IMR-90 (cell line): Measurements from ENCODE around the gene NELL1. TPM values are rescaled to one million over a fixed set of nuclear protein-coding genes. Genes with fewer than 3 reads are reported as not detected.

ENCODE experiments used
- ATAC-seq: fragments of 200-7000 bp; cut with Tn5 transposase; 2 replicates; pipeline ENCODE4 v1.9.1; 2020; ENCODE audit warnings: low read depth, mild to moderate bottlenecking, moderate library complexity
- BruUV-seq: library from RNA; stranded (reverse); fragments of 400-500 nt; replicated peaks from 2 replicates; lab custom pipeline; 2021; lab: Mats Ljungman, UMichigan
- CTCF ChIA-PET: fragments of 300-600 bp; formaldehyde crosslinking; extraction: SDS; loops from one replicate; lab custom pipeline; 2021; ENCODE audit warnings: antibody characterized with exemption; lab: Yijun Ruan, JAX
- POLR2A ChIA-PET: fragments of 300-600 bp; sonication (Branson Sonifier 250); formaldehyde crosslinking; loops from one replicate; lab custom pipeline; 2022; ENCODE audit warnings: antibody characterized with exemption; ENCODE audit not compliant: unreplicated experiment; lab: Charles Lee
- DNase-seq: peaks from one replicate; pipeline ENCODE4 v3.0.0; 2013
- H2AFZ ChIP-seq: replicated peaks from 2 replicates; pipeline ENCODE3; 2013; ENCODE audit warnings: low read length, mild to moderate bottlenecking; ENCODE audit not compliant: poor library complexity
- H2AK5ac ChIP-seq: 2 replicates; pipeline ENCODE4 v1.6.1; 2013; ENCODE audit warnings: low read depth, low read length, inconsistent platforms
- H2AK9ac ChIP-seq: replicated peaks from 2 replicates; pipeline ENCODE3; 2013; ENCODE audit warnings: mild to moderate bottlenecking, low read depth, low read length, moderate library complexity; ENCODE audit not compliant: poor library complexity
- H2BK120ac ChIP-seq: 2 replicates; pipeline ENCODE4 v1.6.1; 2013; ENCODE audit warnings: low read depth, low read length, inconsistent platforms
- H2BK15ac ChIP-seq: 3 replicates; pipeline ENCODE4 v1.6.1; 2013; ENCODE audit warnings: low read depth, low read length, inconsistent platforms
- H2BK20ac ChIP-seq: 2 replicates; pipeline ENCODE4 v1.6.1; 2013; ENCODE audit warnings: low read depth, mild to moderate bottlenecking, inconsistent platforms, low read length, moderate library complexity
- H2BK5ac ChIP-seq: 2 replicates; pipeline ENCODE4 v1.6.1; 2013; ENCODE audit warnings: mild to moderate bottlenecking, low read depth, low read length, inconsistent platforms; ENCODE audit not compliant: poor library complexity, severe bottlenecking
- H3K14ac ChIP-seq: replicated peaks from 2 replicates; pipeline ENCODE4 v1.6.1; 2013; ENCODE audit warnings: low read depth, low read length, inconsistent platforms
- H3K18ac ChIP-seq: 2 replicates; pipeline ENCODE4 v1.6.1; 2013; ENCODE audit warnings: low read depth, low read length, control low read depth
- H3K23ac ChIP-seq: 2 replicates; pipeline ENCODE4 v1.6.1; 2013; ENCODE audit warnings: low read depth, low read length, inconsistent platforms
- H3K27ac ChIP-seq: 2 replicates; pipeline ENCODE4 v1.5.1; 2013; ENCODE audit warnings: mild to moderate bottlenecking, control low read depth, low read length; ENCODE audit not compliant: insufficient read depth
- H3K27me3 ChIP-seq: 2 replicates; pipeline ENCODE4 v1.6.1; 2013; ENCODE audit warnings: low read length; ENCODE audit not compliant: control insufficient read depth, insufficient read depth
- H3K36me3 ChIP-seq: 2 replicates; pipeline ENCODE4 v1.6.1; 2013; ENCODE audit warnings: low read length, mixed read lengths; ENCODE audit not compliant: control insufficient read depth, insufficient read depth
- H3K4ac ChIP-seq: 2 replicates; pipeline ENCODE4 v1.6.1; 2013; ENCODE audit warnings: low read depth, low read length, inconsistent platforms
- H3K4me1 ChIP-seq: 2 replicates; pipeline ENCODE4 v1.6.1; 2013; ENCODE audit warnings: low read length, mixed read lengths; ENCODE audit not compliant: control insufficient read depth, insufficient read depth
- H3K4me2 ChIP-seq: 2 replicates; pipeline ENCODE4 v1.6.1; 2013; ENCODE audit warnings: low read depth, mild to moderate bottlenecking, control low read depth, low read length, moderate library complexity
- H3K4me3 ChIP-seq: 2 replicates; pipeline ENCODE4 v1.5.1; 2013; ENCODE audit warnings: low read depth, mild to moderate bottlenecking, control low read depth, low read length, moderate library complexity; ENCODE audit not compliant: insufficient read depth
- H3K56ac ChIP-seq: 2 replicates; pipeline ENCODE4 v1.6.1; 2013; ENCODE audit warnings: low read length, inconsistent platforms; ENCODE audit not compliant: insufficient read depth; ENCODE audit errors: extremely low read depth
- H3K79me1 ChIP-seq, 2 experiments: 2 replicates each; pipeline ENCODE4 v1.6.1; 2013; ENCODE audit warnings: low read length in 2 of 2, inconsistent platforms in 1 of 2, low read depth in 1 of 2
- H3K9ac ChIP-seq: 2 replicates; pipeline ENCODE4 v1.6.1; 2013; ENCODE audit warnings: low read depth, low read length, control low read depth
- H3K9me1 ChIP-seq: 2 replicates; pipeline ENCODE4 v1.6.1; 2013; ENCODE audit warnings: low read length, inconsistent platforms; ENCODE audit not compliant: insufficient read depth
- H3K9me3 ChIP-seq: 2 replicates; pipeline ENCODE4 v1.6.1; 2013; ENCODE audit warnings: low read length; ENCODE audit not compliant: control insufficient read depth, insufficient read depth
- H4K20me1 ChIP-seq: 2 replicates; pipeline ENCODE4 v1.6.1; 2013; ENCODE audit warnings: low read length, inconsistent platforms; ENCODE audit not compliant: insufficient read depth
- H4K5ac ChIP-seq: 2 replicates; pipeline ENCODE4 v1.6.1; 2013; ENCODE audit warnings: mild to moderate bottlenecking, low read depth, low read length, control low read depth
- H4K8ac ChIP-seq, 2 experiments: 2 replicates each; pipeline ENCODE4 v1.6.1; 2013; ENCODE audit warnings: low read depth in 2 of 2, low read length in 2 of 2, control low read depth in 1 of 2, inconsistent platforms in 1 of 2
- H4K91ac ChIP-seq: 2 replicates; pipeline ENCODE4 v1.6.1; 2013; ENCODE audit warnings: low read depth, low read length, inconsistent platforms; ENCODE audit not compliant: insufficient read depth
- BHLHE40 ChIP-seq: fragments of 150-350 bp; IDR thresholded peaks from 2 replicates; pipeline ENCODE4 v1.6.1; 2016; ENCODE audit warnings: mild to moderate bottlenecking, low read depth, low read length
- CEBPB ChIP-seq: IDR thresholded peaks from 2 replicates; pipeline ENCODE4 v1.6.1; 2012; ENCODE audit warnings: low read depth, low read length, improper control_type of control experiment
- CHD1 ChIP-seq: IDR thresholded peaks from 2 replicates; pipeline ENCODE4 v1.6.1; 2012; ENCODE audit warnings: low read depth, low read length, improper control_type of control experiment
- FOS ChIP-seq: fragments of 150-350 bp; IDR thresholded peaks from 2 replicates; pipeline ENCODE4 v1.6.1; 2016; ENCODE audit warnings: low read depth, low read length
- MAFK ChIP-seq: IDR thresholded peaks from 2 replicates; pipeline ENCODE4 v1.6.1; 2012; ENCODE audit warnings: low read depth, low read length, improper control_type of control experiment
- MAZ ChIP-seq: IDR thresholded peaks from 2 replicates; pipeline ENCODE4 v1.6.1; 2012; ENCODE audit warnings: low read depth, mild to moderate bottlenecking, low read length, improper control_type of control experiment, moderate library complexity, borderline replicate concordance
- MXI1 ChIP-seq: IDR thresholded peaks from 2 replicates; pipeline ENCODE4 v1.6.1; 2012; ENCODE audit warnings: low read depth, mild to moderate bottlenecking, low read length, moderate library complexity, borderline replicate concordance
- NFE2L2 ChIP-seq: fragments of 150-350 bp; IDR thresholded peaks from 2 replicates; pipeline ENCODE4 v1.6.1; 2016; ENCODE audit warnings: low read depth, mild to moderate bottlenecking, low read length
- POLR2A ChIP-seq: IDR thresholded peaks from 2 replicates; pipeline ENCODE4 v1.6.1; 2012; ENCODE audit warnings: mild to moderate bottlenecking, low read depth, low read length
- RAD21 ChIP-seq: IDR thresholded peaks from 2 replicates; pipeline ENCODE4 v1.6.1; 2012; ENCODE audit warnings: low read length, improper control_type of control experiment
- RCOR1 ChIP-seq: IDR thresholded peaks from 2 replicates; pipeline ENCODE4 v1.6.1; 2012; ENCODE audit warnings: mild to moderate bottlenecking, low read length, improper control_type of control experiment; ENCODE audit not compliant: insufficient replicate concordance
- RFX5 ChIP-seq: IDR thresholded peaks from 2 replicates; pipeline ENCODE4 v1.8.0; 2012; ENCODE audit warnings: low read depth, mild to moderate bottlenecking, low read length, moderate library complexity
- SMC3 ChIP-seq: fragments of 150-350 bp; IDR thresholded peaks from 2 replicates; pipeline ENCODE4 v1.6.1; 2016; ENCODE audit warnings: low read depth, mild to moderate bottlenecking, antibody characterized with exemption, low read length, moderate library complexity
- WGBS, 2 experiments: methylation state at CpG; one replicate each; pipeline versions ENCODE4 v1.1.5 to v1.1.7; 2013; ENCODE audit warnings: missing lambda C conversion rate in 2 of 2; ENCODE audit not compliant: insufficient read length in 1 of 2; ENCODE audit errors: extremely low coverage in 2 of 2; 5-methylcytosine and 5-hydroxymethylcytosine counted together
- dilution Hi-C: fragments of 300-500 bp; cut with HindIII; formaldehyde crosslinking; loops from one replicate; pipeline ENCODE4 v1.14.3; 2018; ENCODE audit warnings: low sequenced_read_pairs; ENCODE audit not compliant: unreplicated experiment
- in situ Hi-C: fragments of 300-500 bp; cut with MboI; formaldehyde crosslinking; loops from 3 replicates; pipeline ENCODE4 v1.14.3; 2019; ENCODE audit warnings: low sequenced_read_pairs, inconsistent platforms, mixed read lengths
- intact Hi-C: fragments of 100-400 bp; cut with micrococcal nuclease; formaldehyde crosslinking; loops from 2 replicates; pipeline ENCODE4 v1.10.0; 2022
- polyA plus RNA-seq, 3 experiments: library from polyadenylated mRNA; depleted of rRNA; stranded (reverse); fragments of >200 nt; gene quantifications; 2 replicates each; pipeline ENCODE4 v1.2.3, GENCODE V29; 2012; ENCODE audit warnings: low replicate concordance in 1 of 3
- total RNA-seq: library from RNA; depleted of rRNA; stranded (reverse); fragments of >200 nt; gene quantifications from 2 replicates; pipeline ENCODE4 v1.2.3, GENCODE V29; 2012
- TF ChIP-seq, protein P1 (sequence below): conservative IDR thresholded peaks from 2 replicates; pipeline ENCODE4 v1.5.1; 2012; ENCODE audit warnings: mild to moderate bottlenecking, low read depth, low read length, improper control_type of control experiment
- TF ChIP-seq, protein P2 (sequence below): fragments of 150-350 bp; IDR thresholded peaks from 2 replicates; pipeline ENCODE4 v1.6.1; 2016; ENCODE audit warnings: low read depth, mild to moderate bottlenecking, low read length, moderate library complexity, borderline replicate concordance
- TF ChIP-seq, protein P3 (sequence below): fragments of 150-350 bp; IDR thresholded peaks from 2 replicates; pipeline ENCODE4 v1.6.1; 2017; ENCODE audit warnings: mild to moderate bottlenecking, antibody characterized with exemption, low read length, low read depth

NELL1 gene
- total and polyA plus RNA-seq, 2 of the 4 experiments (the other 2 are of a cell fraction) = not detected

DNA sequence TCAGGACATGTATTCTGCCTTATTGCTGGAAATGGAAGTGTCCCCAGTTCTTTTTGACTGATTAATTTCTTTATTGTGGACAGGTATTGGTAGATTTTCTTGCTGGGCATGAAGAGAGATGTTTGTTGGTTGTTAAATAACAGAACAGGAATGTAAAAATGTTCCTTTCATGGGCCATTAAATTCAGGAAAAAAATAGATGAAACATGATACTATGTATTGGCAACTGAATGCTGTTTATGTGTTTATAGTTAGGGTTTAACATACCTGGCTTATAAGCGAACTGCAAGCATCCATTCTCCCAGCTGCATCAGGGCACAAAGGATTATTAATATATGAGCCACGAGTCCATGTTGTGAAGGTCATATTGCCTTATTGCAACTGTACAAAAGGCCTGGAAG lies 368.5 kb downstream of the NELL1 start:
- H2AK9ac ChIP-seq = no peak overlapping the region
- H3K4ac ChIP-seq = no peak overlapping the region
- no peaks in the 10 kb centered on the region for H3K36me3 ChIP-seq
- H3K79me1 ChIP-seq = no peaks in the 10 kb centered on the region
- BruUV-seq = no TSS peak
- no peak overlapping the region for H4K91ac ChIP-seq
- intact Hi-C loops (no loop called here), in situ Hi-C loops (no loop called here), dilution Hi-C loops (no loop called here)
- DNase-seq (no peak), ATAC-seq (no peak)
- no peaks in the 10 kb centered on the region for H3K4me1 ChIP-seq
- H3K9me3 ChIP-seq = peaks cover 5% of the 10 kb centered on the region
- H2BK120ac ChIP-seq = no peak overlapping the region
- H3K14ac ChIP-seq = no peak overlapping the region
- H2BK15ac ChIP-seq = no peak overlapping the region
- H3K23ac ChIP-seq = no peak overlapping the region
- H3K27ac ChIP-seq = no peak overlapping the region
- no peak overlapping the region for H3K4me3 ChIP-seq
- H3K27me3 ChIP-seq = no peaks in the 10 kb centered on the region
- TF ChIP-seq, protein P1, sequence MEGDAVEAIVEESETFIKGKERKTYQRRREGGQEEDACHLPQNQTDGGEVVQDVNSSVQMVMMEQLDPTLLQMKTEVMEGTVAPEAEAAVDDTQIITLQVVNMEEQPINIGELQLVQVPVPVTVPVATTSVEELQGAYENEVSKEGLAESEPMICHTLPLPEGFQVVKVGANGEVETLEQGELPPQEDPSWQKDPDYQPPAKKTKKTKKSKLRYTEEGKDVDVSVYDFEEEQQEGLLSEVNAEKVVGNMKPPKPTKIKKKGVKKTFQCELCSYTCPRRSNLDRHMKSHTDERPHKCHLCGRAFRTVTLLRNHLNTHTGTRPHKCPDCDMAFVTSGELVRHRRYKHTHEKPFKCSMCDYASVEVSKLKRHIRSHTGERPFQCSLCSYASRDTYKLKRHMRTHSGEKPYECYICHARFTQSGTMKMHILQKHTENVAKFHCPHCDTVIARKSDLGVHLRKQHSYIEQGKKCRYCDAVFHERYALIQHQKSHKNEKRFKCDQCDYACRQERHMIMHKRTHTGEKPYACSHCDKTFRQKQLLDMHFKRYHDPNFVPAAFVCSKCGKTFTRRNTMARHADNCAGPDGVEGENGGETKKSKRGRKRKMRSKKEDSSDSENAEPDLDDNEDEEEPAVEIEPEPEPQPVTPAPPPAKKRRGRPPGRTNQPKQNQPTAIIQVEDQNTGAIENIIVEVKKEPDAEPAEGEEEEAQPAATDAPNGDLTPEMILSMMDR = no peak
- TF ChIP-seq RCOR1 (no peak), MAFK (no peak), MAZ (no peak), NFE2L2 (no peak), CEBPB (no peak), RAD21 (no peak), CHD1 (no peak), FOS (no peak), RFX5 (no peak), POLR2A (no peak), BHLHE40 (no peak), MXI1 (no peak), SMC3 (no peak)
- TF ChIP-seq, protein P2, sequence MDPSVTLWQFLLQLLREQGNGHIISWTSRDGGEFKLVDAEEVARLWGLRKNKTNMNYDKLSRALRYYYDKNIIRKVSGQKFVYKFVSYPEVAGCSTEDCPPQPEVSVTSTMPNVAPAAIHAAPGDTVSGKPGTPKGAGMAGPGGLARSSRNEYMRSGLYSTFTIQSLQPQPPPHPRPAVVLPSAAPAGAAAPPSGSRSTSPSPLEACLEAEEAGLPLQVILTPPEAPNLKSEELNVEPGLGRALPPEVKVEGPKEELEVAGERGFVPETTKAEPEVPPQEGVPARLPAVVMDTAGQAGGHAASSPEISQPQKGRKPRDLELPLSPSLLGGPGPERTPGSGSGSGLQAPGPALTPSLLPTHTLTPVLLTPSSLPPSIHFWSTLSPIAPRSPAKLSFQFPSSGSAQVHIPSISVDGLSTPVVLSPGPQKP = no peak
- TF ChIP-seq, protein P3, sequence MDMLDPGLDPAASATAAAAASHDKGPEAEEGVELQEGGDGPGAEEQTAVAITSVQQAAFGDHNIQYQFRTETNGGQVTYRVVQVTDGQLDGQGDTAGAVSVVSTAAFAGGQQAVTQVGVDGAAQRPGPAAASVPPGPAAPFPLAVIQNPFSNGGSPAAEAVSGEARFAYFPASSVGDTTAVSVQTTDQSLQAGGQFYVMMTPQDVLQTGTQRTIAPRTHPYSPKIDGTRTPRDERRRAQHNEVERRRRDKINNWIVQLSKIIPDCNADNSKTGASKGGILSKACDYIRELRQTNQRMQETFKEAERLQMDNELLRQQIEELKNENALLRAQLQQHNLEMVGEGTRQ = no peak
- WGBS, 2 experiments = 0% methylated on average over 1 of the region's 2 CpGs; no CpG with 5 or more reads in 1 of the 2 experiments
- no peak overlapping the region for H2BK5ac ChIP-seq
- H2AK5ac ChIP-seq = no peak overlapping the region
- no peak overlapping the region for H3K4me2 ChIP-seq
- no peaks in the 10 kb centered on the region for H3K9me1 ChIP-seq
- ChIA-PET CTCF (no interaction called here), POLR2A (no interaction called here)
- H3K9ac ChIP-seq = no peak overlapping the region
- no peak overlapping the region for H3K56ac ChIP-seq
- H4K8ac ChIP-seq = no peak overlapping the region
- no peak overlapping the region for H3K18ac ChIP-seq
- no peak overlapping the region for H4K5ac ChIP-seq
- H2BK20ac ChIP-seq = no peak overlapping the region
- no peaks in the 10 kb centered on the region for H4K20me1 ChIP-seq
- no peak overlapping the region for H2AFZ ChIP-seq
